Common myeloid progenitor, CD34-positive (primary cell): ENCODE results near the gene AQR.

ENCODE experiments used
- CTCF ChIA-PET: fragments of 350-600 bp; sonication (Branson Sonifier 250); formaldehyde crosslinking; loops from one replicate; lab custom pipeline; 2021; ENCODE audit warnings: antibody characterized with exemption; lab: Charles Lee
- POLR2A ChIA-PET: fragments of 350-600 bp; sonication (Branson Sonifier 250); formaldehyde crosslinking; loops from one replicate; lab custom pipeline; 2021; ENCODE audit warnings: antibody characterized with exemption; lab: Charles Lee
- DNase-seq, 3 donors: peaks; one replicate each; pipeline versions ENCODE4 v3.0.0 to v3.0.0-alpha.2; 2013
- H3K27ac ChIP-seq, 2 experiments: 1 replicate in 1 of 2; 2 replicates in 1 of 2; pipeline ENCODE4 v1.7.0; 2013; ENCODE audit warnings: inconsistent platforms in 2 of 2, low read length in 2 of 2, mild to moderate bottlenecking in 2 of 2, low read depth in 1 of 2, moderate library complexity in 1 of 2; ENCODE audit not compliant: severe bottlenecking in 2 of 2, insufficient read depth in 1 of 2, poor library complexity in 1 of 2
- H3K27me3 ChIP-seq, 5 experiments: replicated peaks in 2 of 5; 1 replicate in 3 of 5; 2 replicates in 2 of 5; pipeline versions ENCODE4 v1.6.1 to v1.7.0; 2013; ENCODE audit warnings: low read length in 4 of 5, mild to moderate bottlenecking in 2 of 5, moderate library complexity in 2 of 5, inconsistent platforms in 1 of 5; ENCODE audit not compliant: insufficient read depth in 5 of 5, control insufficient read depth in 4 of 5
- H3K36me3 ChIP-seq, 4 experiments: 1 replicate in 2 of 4; 2 replicates in 2 of 4; pipeline versions ENCODE4 v1.6.1 to v1.7.0; 2013; ENCODE audit warnings: low read length in 3 of 4, control low read depth in 1 of 4, mild to moderate bottlenecking in 1 of 4; ENCODE audit not compliant: control insufficient read depth in 4 of 4, insufficient read depth in 4 of 4
- H3K4me1 ChIP-seq, 4 experiments: 1 replicate in 3 of 4; 2 replicates in 1 of 4; pipeline versions ENCODE4 v1.6.1 to v1.7.1; 2013; ENCODE audit warnings: low read length in 3 of 4, mild to moderate bottlenecking in 3 of 4, control low read depth in 1 of 4, inconsistent platforms in 1 of 4, moderate library complexity in 1 of 4; ENCODE audit not compliant: control insufficient read depth in 4 of 4, insufficient read depth in 4 of 4; ENCODE audit errors: control extremely low read depth in 1 of 4
- H3K4me3 ChIP-seq, 7 experiments: 1 replicate in 4 of 7; 2 replicates in 3 of 7; pipeline versions ENCODE4 v1.5.1 to v1.7.0; 2013; ENCODE audit warnings: mild to moderate bottlenecking in 7 of 7, low read length in 6 of 7, moderate library complexity in 6 of 7, inconsistent platforms in 2 of 7, low read depth in 2 of 7, control low read depth in 1 of 7; ENCODE audit not compliant: insufficient read depth in 4 of 7, control insufficient read depth in 1 of 7; ENCODE audit errors: extremely low read depth in 1 of 7
- H3K9me3 ChIP-seq, 5 experiments: 1 replicate in 4 of 5; 2 replicates in 1 of 5; pipeline versions ENCODE4 v1.6.1 to v1.7.1; 2013; ENCODE audit warnings: low read length in 4 of 5, mild to moderate bottlenecking in 2 of 5, inconsistent platforms in 1 of 5, low read depth in 1 of 5, moderate library complexity in 1 of 5; ENCODE audit not compliant: control insufficient read depth in 4 of 5, insufficient read depth in 2 of 5; ENCODE audit errors: control extremely low read depth in 1 of 5
- WGBS: methylation state at CpG from one replicate; pipeline ENCODE4 v1.1.5; 2013; ENCODE audit not compliant: insufficient coverage; 5-methylcytosine and 5-hydroxymethylcytosine counted together

The AQR gene

GRCh38 chr15:34837246-34838016, 132.1 kb downstream of the AQR start:
- ChIA-PET POLR2A (no interaction called here), CTCF (no interaction called here)
- H3K27me3 ChIP-seq, result no peaks in the 10 kb centered on the region
- peaks cover 0 to 5% (median 0%) of the 10 kb centered on the region in 5 experiments for H3K9me3 ChIP-seq
- H3K27ac ChIP-seq, result no peak overlapping the region
- no peaks in the 10 kb centered on the region for H3K4me1 ChIP-seq
- 97% methylated on average over 5 of the region's 6 CpGs for WGBS
- H3K36me3 ChIP-seq, result no peaks in the 10 kb centered on the region
- no peak for DNase-seq
- no peak overlapping the region for H3K4me3 ChIP-seq

- H3K4me1 ChIP-seq, result no peaks in the 10 kb centered on the region
- DNase-seq, result no peak
- no peaks in the 10 kb centered on the region for H3K9me3 ChIP-seq
- H3K4me3 ChIP-seq, result no peak overlapping the region
- H3K36me3 ChIP-seq, result no peaks in the 10 kb centered on the region
- 100% methylated on average over 1 of the region's 5 CpGs for WGBS
- H3K27me3 ChIP-seq, result peaks cover 0 to 8% (median 2%) of the 10 kb centered on the region in 5 experiments
- ChIA-PET POLR2A (no interaction called here), CTCF (no interaction called here)
- no peak overlapping the region for H3K27ac ChIP-seq
Observed at GRCh38 chr15:34828145-34828911, 141.2 kb downstream of the AQR start.

- Histone ChIP-seq H3K36me3 (no peaks in the 10 kb centered on the region), H3K4me3 (no peak overlapping the region), H3K27me3 (peaks cover 0 to 10% (median 2%) of the 10 kb centered on the region in 5 experiments), H3K27ac (no peak overlapping the region), H3K4me1 (no peaks in the 10 kb centered on the region), H3K9me3 (no peaks in the 10 kb centered on the region)
- DNase-seq, result no peak
- WGBS, result 73% methylated on average over 2 of the region's 3 CpGs
- ChIA-PET POLR2A (no interaction called here), CTCF (interaction anchor here (1.8 kb wide), 1 partner anchor 37 kb away, joined by 4 read pairs; no protein-coding TSS in a partner anchor)
Observed at GRCh38 chr15:34821831-34822230, 147.7 kb downstream of the AQR start.

GRCh38 chr15:34820110-34820509, 149.4 kb downstream of the AQR start:
- H3K27me3 ChIP-seq, result peaks cover 0 to 6% (median 2%) of the 10 kb centered on the region in 5 experiments
- POLR2A ChIA-PET, result no interaction called here
- no peak overlapping the region for H3K4me3 ChIP-seq
- H3K9me3 ChIP-seq, result no peaks in the 10 kb centered on the region
- H3K36me3 ChIP-seq, result no peaks in the 10 kb centered on the region
- H3K4me1 ChIP-seq, result no peaks in the 10 kb centered on the region
- WGBS, result 100% methylated on average over 4 of the region's 5 CpGs
- CTCF ChIA-PET, result interaction anchor here (1.2 kb wide), 1 partner anchor 14 kb away, joined by 3 read pairs; no protein-coding TSS in a partner anchor
- no peak for DNase-seq
- no peak overlapping the region for H3K27ac ChIP-seq

- no peak overlapping the region for H3K4me3 ChIP-seq
- ChIA-PET CTCF (no interaction called here), POLR2A (interaction anchor here (0.5 kb wide), 1 partner anchor 440 kb away, joined by 3 read pairs; no protein-coding TSS in a partner anchor)
- no peak overlapping the region for H3K27ac ChIP-seq
- WGBS, result no CpG with 5 or more reads among the region's 1 CpG
- H3K36me3 ChIP-seq, result no peaks in the 10 kb centered on the region
- H3K27me3 ChIP-seq, result peaks cover 0 to 2% (median 0%) of the 10 kb centered on the region in 5 experiments
- no peak for DNase-seq
- no peaks in the 10 kb centered on the region for H3K4me1 ChIP-seq
- H3K9me3 ChIP-seq, result no peaks in the 10 kb centered on the region
Observed at GRCh38 chr15:34818526-34818925, 151.0 kb downstream of the AQR start.

- POLR2A ChIA-PET, result no interaction called here
- DNase-seq, result no peak
- no peaks in the 10 kb centered on the region for H3K4me1 ChIP-seq
- no peak overlapping the region for H3K4me3 ChIP-seq
- H3K9me3 ChIP-seq, result no peaks in the 10 kb centered on the region
- H3K27ac ChIP-seq, result no peak overlapping the region
- CTCF ChIA-PET, result no interaction called here
- H3K27me3 ChIP-seq, result peaks cover 0 to 2% (median 0%) of the 10 kb centered on the region in 5 experiments
- no peaks in the 10 kb centered on the region for H3K36me3 ChIP-seq
- no CpG with 5 or more reads among the region's 1 CpG for WGBS
Observed at GRCh38 chr15:34815836-34816235, 153.7 kb downstream of the AQR start.
